Measurements from ENCODE around the gene BCL7A.

BCL7A gene

GRCh38 chr12:122057769-122058168, 36.1 kb downstream of the BCL7A start:
- H4K20me1 ChIP-seq (ENCODE audit: insufficient read depth, low read length), result no peaks in the 10 kb centered on the region
- no peaks in the 10 kb centered on the region for H3K27me3 ChIP-seq (ENCODE audit: insufficient read depth, low read length)
- no peak overlapping the region for H3K4me3 ChIP-seq (ENCODE audit: low read depth, low read length, poor library complexity, severe bottlenecking)
- no peak overlapping the region for H3K4me2 ChIP-seq (ENCODE audit: low read length)
- H2AFZ ChIP-seq (ENCODE audit: low read length), result no peak overlapping the region
- peaks cover 2% of the 10 kb centered on the region for H3K4me1 ChIP-seq (ENCODE audit: insufficient read depth, low read length, severe bottlenecking)
- peaks cover 72% of the 10 kb centered on the region for H3K36me3 ChIP-seq (ENCODE audit: insufficient read depth, low read length)
- no peaks in the 10 kb centered on the region for H3K9me3 ChIP-seq (ENCODE audit: low read length)
- H3K79me2 ChIP-seq (ENCODE audit: insufficient read depth, low read length), result no peaks in the 10 kb centered on the region
- no peak overlapping the region for H3K27ac ChIP-seq (ENCODE audit: low read depth, low read length, poor library complexity, severe bottlenecking)
- TF ChIP-seq CTCF (IDR thresholded peaks at IDR 0.05; ENCODE audit: low read length), result no peak
- TF ChIP-seq EZH2 (IDR thresholded peaks at IDR 0.05; ENCODE audit: borderline replicate concordance, low read length), result no peak
- no peaks in the 10 kb centered on the region for H3K9me2 ChIP-seq (ENCODE audit: low read depth, low read length)
- H3K9ac ChIP-seq (ENCODE audit: low read length), result no peak overlapping the region
- H3F3A ChIP-seq (ENCODE audit: insufficient read depth, low read length), result 0 out of 2 replicates have a peak, but pooled peaks cover 6% of the 10 kb centered on the region

- H3K27me3 ChIP-seq (ENCODE audit: insufficient read depth, low read length), result no peaks in the 10 kb centered on the region
- H3K79me2 ChIP-seq (ENCODE audit: insufficient read depth, low read length), result no peaks in the 10 kb centered on the region
- H4K20me1 ChIP-seq (ENCODE audit: insufficient read depth, low read length), result no peaks in the 10 kb centered on the region
- peaks cover 72% of the 10 kb centered on the region for H3K36me3 ChIP-seq (ENCODE audit: insufficient read depth, low read length)
- H3K27ac ChIP-seq (ENCODE audit: low read depth, low read length, poor library complexity, severe bottlenecking), result no peak overlapping the region
- H3K9me2 ChIP-seq (ENCODE audit: low read depth, low read length), result no peaks in the 10 kb centered on the region
- peaks cover 10% of the 10 kb centered on the region for H3K4me1 ChIP-seq (ENCODE audit: insufficient read depth, low read length, severe bottlenecking)
- H2AFZ ChIP-seq (ENCODE audit: low read length), result no peak overlapping the region
- H3K9ac ChIP-seq (ENCODE audit: low read length), result no peak overlapping the region
- no peaks in the 10 kb centered on the region for H3K9me3 ChIP-seq (ENCODE audit: low read length)
- H3F3A ChIP-seq (ENCODE audit: insufficient read depth, low read length), result 0 out of 2 replicates have a peak, but pooled peaks cover 8% of the 10 kb centered on the region
- no peak overlapping the region for H3K4me3 ChIP-seq (ENCODE audit: low read depth, low read length, poor library complexity, severe bottlenecking)
- TF ChIP-seq EZH2 (IDR thresholded peaks at IDR 0.05; ENCODE audit: borderline replicate concordance, low read length) (no peak), CTCF (IDR thresholded peaks at IDR 0.05; ENCODE audit: low read length) (no peak)
- no peak overlapping the region for H3K4me2 ChIP-seq (ENCODE audit: low read length)
Observed at GRCh38 chr12:122058549-122059149, 37.0 kb downstream of the BCL7A start.

- H3K9ac ChIP-seq (ENCODE audit: low read length), result no peak overlapping the region
- TF ChIP-seq EZH2 (IDR thresholded peaks at IDR 0.05; ENCODE audit: borderline replicate concordance, low read length) (no peak), CTCF (IDR thresholded peaks at IDR 0.05; ENCODE audit: low read length) (no peak)
- no peak overlapping the region for H2AFZ ChIP-seq (ENCODE audit: low read length)
- no peaks in the 10 kb centered on the region for H3K9me3 ChIP-seq (ENCODE audit: low read length)
- H3K79me2 ChIP-seq (ENCODE audit: insufficient read depth, low read length), result no peaks in the 10 kb centered on the region
- H3K27ac ChIP-seq (ENCODE audit: low read depth, low read length, poor library complexity, severe bottlenecking), result no peak overlapping the region
- no peaks in the 10 kb centered on the region for H3K9me2 ChIP-seq (ENCODE audit: low read depth, low read length)
- H3K4me2 ChIP-seq (ENCODE audit: low read length), result no peak overlapping the region
- no peaks in the 10 kb centered on the region for H3K27me3 ChIP-seq (ENCODE audit: insufficient read depth, low read length)
- 0 out of 2 replicates have a peak, but pooled peaks cover 8% of the 10 kb centered on the region for H3F3A ChIP-seq (ENCODE audit: insufficient read depth, low read length)
- H3K4me3 ChIP-seq (ENCODE audit: low read depth, low read length, poor library complexity, severe bottlenecking), result no peak overlapping the region
- H4K20me1 ChIP-seq (ENCODE audit: insufficient read depth, low read length), result no peaks in the 10 kb centered on the region
- H3K4me1 ChIP-seq (ENCODE audit: insufficient read depth, low read length, severe bottlenecking), result peaks cover 17% of the 10 kb centered on the region
- H3K36me3 ChIP-seq (ENCODE audit: insufficient read depth, low read length), result peaks cover 72% of the 10 kb centered on the region
Observed at GRCh38 chr12:122059203-122059960, 37.7 kb downstream of the BCL7A start.

Data from OCI-LY1 (cell line).